ENCODE data around the gene IMPDH1.

Gene IMPDH1

GRCh38 chr7:128396357-128396756, 13.4 kb downstream of the IMPDH1 start:
- Histone ChIP-seq H2AFZ (ENCODE audit: low read depth, low read length) (no peak overlapping the region), H3K9me3 (ENCODE audit: insufficient read depth, low read length) (no peaks in the 10 kb centered on the region), H3K79me2 (ENCODE audit: low read length) (no peaks in the 10 kb centered on the region), H4K20me1 (ENCODE audit: insufficient read depth, low read length) (no peaks in the 10 kb centered on the region), H3K4me3 (ENCODE audit: low read length) (no peak overlapping the region), H3K4me1 (ENCODE audit: low read length) (no peaks in the 10 kb centered on the region), H3K36me3 (replicated peaks; ENCODE audit: low read depth, low read length) (peaks cover 34% of the 10 kb centered on the region), H3K27ac (ENCODE audit: low read length) (no peak overlapping the region), H3K27me3 (ENCODE audit: low read depth, low read length) (no peaks in the 10 kb centered on the region), H3K4me2 (ENCODE audit: low read length) (no peak overlapping the region), H3K9ac (ENCODE audit: low read length) (no peak overlapping the region)
- TF ChIP-seq EZH2phosphoT487 (IDR thresholded peaks at IDR 0.05; ENCODE audit: low read depth), result no peak
- no peak for TF ChIP-seq CTCF (IDR thresholded peaks at IDR 0.05; ENCODE audit: low read depth, low read length)

DNA sequence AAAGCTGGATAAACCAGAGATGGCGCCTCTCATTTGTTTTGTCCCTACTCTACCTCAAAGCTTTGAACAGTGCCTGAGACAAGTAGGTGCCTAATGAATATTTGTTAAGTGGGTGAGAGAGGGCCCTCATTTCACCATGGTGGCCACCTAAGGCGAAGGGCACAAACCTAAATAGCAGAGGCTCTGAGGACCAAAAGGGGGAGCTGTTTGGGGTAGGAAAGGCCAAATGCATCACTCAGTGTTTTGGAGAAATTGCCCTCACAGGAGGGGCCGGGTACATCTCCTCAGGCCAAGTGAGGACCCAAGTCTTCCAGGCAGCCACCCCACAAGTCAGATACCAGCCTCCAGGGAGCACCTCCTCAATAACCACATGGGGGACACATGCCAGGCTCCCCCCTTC, 14.0 kb downstream of the IMPDH1 start:
- peaks cover 30% of the 10 kb centered on the region for H3K36me3 ChIP-seq (replicated peaks; ENCODE audit: low read depth, low read length)
- H3K9me3 ChIP-seq (ENCODE audit: insufficient read depth, low read length), result no peaks in the 10 kb centered on the region
- H3K9ac ChIP-seq (ENCODE audit: low read length), result no peak overlapping the region
- no peaks in the 10 kb centered on the region for H3K4me1 ChIP-seq (ENCODE audit: low read length)
- H2AFZ ChIP-seq (ENCODE audit: low read depth, low read length), result no peak overlapping the region
- H4K20me1 ChIP-seq (ENCODE audit: insufficient read depth, low read length), result no peaks in the 10 kb centered on the region
- H3K27me3 ChIP-seq (ENCODE audit: low read depth, low read length), result no peaks in the 10 kb centered on the region
- peak; percentile 32; the same call in 1 of the 2 replicates for TF ChIP-seq CTCF (IDR thresholded peaks at IDR 0.05; ENCODE audit: low read depth, low read length)
- TF ChIP-seq EZH2phosphoT487 (IDR thresholded peaks at IDR 0.05; ENCODE audit: low read depth), result no peak
- no peak overlapping the region for H3K4me2 ChIP-seq (ENCODE audit: low read length)
- H3K79me2 ChIP-seq (ENCODE audit: low read length), result no peaks in the 10 kb centered on the region
- H3K27ac ChIP-seq (ENCODE audit: low read length), result no peak overlapping the region
- H3K4me3 ChIP-seq (ENCODE audit: low read length), result no peak overlapping the region

- Histone ChIP-seq H2AFZ (ENCODE audit: low read depth, low read length) (no peak overlapping the region), H3K27me3 (ENCODE audit: low read depth, low read length) (no peaks in the 10 kb centered on the region), H3K4me2 (ENCODE audit: low read length) (no peak overlapping the region), H3K4me3 (ENCODE audit: low read length) (no peak overlapping the region), H4K20me1 (ENCODE audit: insufficient read depth, low read length) (no peaks in the 10 kb centered on the region), H3K27ac (ENCODE audit: low read length) (no peak overlapping the region), H3K36me3 (replicated peaks; ENCODE audit: low read depth, low read length) (peaks cover 30% of the 10 kb centered on the region), H3K79me2 (ENCODE audit: low read length) (no peaks in the 10 kb centered on the region), H3K9me3 (ENCODE audit: insufficient read depth, low read length) (no peaks in the 10 kb centered on the region), H3K9ac (ENCODE audit: low read length) (no peak overlapping the region), H3K4me1 (ENCODE audit: low read length) (no peaks in the 10 kb centered on the region)
- TF ChIP-seq CTCF (IDR thresholded peaks at IDR 0.05; ENCODE audit: low read depth, low read length) (no peak), EZH2phosphoT487 (IDR thresholded peaks at IDR 0.05; ENCODE audit: low read depth) (no peak)
Observed at GRCh38 chr7:128394904-128395496, 14.8 kb downstream of the IMPDH1 start.

- Histone ChIP-seq H2AFZ (ENCODE audit: low read depth, low read length) (no peak overlapping the region), H3K4me2 (ENCODE audit: low read length) (no peak overlapping the region), H3K27me3 (ENCODE audit: low read depth, low read length) (no peaks in the 10 kb centered on the region), H3K9ac (ENCODE audit: low read length) (no peak overlapping the region), H3K4me1 (ENCODE audit: low read length) (no peaks in the 10 kb centered on the region), H3K9me3 (ENCODE audit: insufficient read depth, low read length) (no peaks in the 10 kb centered on the region), H3K27ac (ENCODE audit: low read length) (no peak overlapping the region), H3K4me3 (ENCODE audit: low read length) (no peak overlapping the region), H3K79me2 (ENCODE audit: low read length) (no peaks in the 10 kb centered on the region), H4K20me1 (ENCODE audit: insufficient read depth, low read length) (no peaks in the 10 kb centered on the region), H3K36me3 (replicated peaks; ENCODE audit: low read depth, low read length) (peaks cover 30% of the 10 kb centered on the region)
- TF ChIP-seq CTCF (IDR thresholded peaks at IDR 0.05; ENCODE audit: low read depth, low read length), result no peak
- no peak for TF ChIP-seq EZH2phosphoT487 (IDR thresholded peaks at IDR 0.05; ENCODE audit: low read depth)
Observed at GRCh38 chr7:128393526-128394330, 16.1 kb downstream of the IMPDH1 start.
